Measurements from ENCODE around the gene PCCA.

PCCA gene

DNA sequence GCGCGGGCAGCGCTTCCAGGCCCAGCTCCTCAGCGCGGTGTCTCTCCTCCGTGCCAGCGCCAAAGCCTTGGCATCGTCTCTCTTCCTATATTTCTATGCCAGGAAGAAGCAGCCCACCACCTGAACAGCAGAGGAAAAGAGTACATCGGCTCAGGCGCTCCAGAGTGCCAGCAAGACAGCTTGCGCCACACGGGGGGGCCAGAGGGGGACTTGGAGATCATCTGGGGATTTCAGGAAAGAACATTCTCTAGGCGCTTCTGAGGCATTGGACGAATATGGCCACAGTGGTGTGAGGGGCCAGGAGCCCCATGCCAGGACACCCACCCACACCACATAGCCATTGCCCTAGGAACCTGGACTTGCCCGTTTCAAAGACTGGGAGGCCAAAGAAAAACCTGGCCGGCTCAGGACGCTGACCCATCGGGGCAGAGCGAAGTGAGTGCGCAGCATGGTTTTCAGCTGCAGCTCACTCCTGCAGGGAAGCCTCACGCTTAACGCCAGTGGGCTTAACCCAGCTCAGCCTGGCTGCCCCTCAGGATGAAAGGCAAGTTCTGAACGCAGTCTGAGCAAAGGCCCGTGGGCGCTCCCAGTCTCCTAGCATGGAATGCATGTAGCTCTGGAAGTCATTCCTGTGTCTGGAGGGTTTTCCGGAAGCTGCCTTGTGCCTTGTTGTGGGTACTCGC lies 437.6 kb downstream of the PCCA start:
- no peak for DNase-seq (ENCODE audit: low spot score)

DNA sequence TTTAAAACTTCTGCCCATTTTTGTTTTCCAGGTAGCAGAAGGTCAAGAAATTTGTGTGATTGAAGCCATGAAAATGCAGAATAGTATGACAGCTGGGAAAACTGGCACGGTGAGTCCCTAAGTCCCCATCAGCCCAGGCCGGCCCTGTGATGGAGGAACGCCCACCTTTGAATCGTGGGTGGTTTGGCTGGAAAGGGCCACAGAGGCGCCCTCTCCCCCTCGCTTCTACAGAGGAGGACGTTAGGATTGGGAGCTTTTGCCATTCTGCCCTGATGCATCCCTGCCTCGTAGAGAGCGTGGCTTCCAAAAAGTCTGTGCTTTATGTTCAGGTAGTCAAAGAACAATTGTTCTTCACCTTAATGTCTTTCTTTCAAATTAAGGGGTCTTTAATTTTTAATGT lies 438.8 kb downstream of the PCCA start:
- DNase-seq (ENCODE audit: low spot score), result no peak

DNA sequence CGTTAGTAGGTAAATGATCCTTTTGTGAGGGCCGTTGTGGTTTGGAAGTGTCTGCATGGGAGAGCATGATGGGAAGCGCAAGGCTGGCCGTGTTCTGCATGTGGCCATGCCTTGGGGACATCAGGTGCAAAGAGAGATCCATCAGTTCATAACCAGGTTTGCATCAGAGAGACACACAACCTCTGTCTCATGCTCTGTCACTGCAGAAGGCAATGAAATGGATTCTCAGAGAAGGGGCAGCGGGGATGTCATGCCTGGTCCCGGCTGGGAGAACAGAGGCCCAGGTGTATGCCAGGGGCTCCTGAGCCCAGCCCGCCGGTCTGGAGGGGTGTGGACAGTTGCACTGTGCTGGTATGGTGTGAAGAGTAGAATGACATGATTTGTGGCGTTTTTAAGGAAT lies 439.5 kb downstream of the PCCA start:
- no peak for DNase-seq (ENCODE audit: low spot score)

DNA sequence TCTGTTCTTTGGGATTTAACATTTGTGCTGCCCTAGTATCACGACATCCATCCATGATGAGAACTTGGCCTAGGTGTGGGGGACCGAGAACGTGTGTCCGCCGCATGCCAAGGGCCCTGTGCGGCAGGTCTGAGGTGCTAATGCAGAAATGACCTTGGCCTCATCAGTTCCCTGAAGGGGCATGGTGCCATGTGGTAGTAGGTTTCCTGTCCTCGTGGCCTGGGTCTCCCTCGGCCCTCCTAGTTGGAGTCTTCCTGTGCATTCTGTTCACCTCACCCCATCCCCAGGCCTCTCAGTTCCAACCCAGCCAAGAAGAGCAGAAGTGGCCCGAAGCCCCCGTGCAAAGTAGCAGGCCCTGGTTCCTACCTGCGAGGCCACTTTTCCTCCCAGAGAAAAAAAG lies 439.9 kb downstream of the PCCA start:
- DNase-seq (ENCODE audit: low spot score), result no peak

- DNase-seq (ENCODE audit: low spot score), result no peak
Measured at GRCh38 chr13:100529666-100530377, 440.9 kb downstream of the PCCA start.

GRCh38 chr13:100530671-100531213 lies 441.8 kb downstream of the PCCA start:
- DNase-seq (ENCODE audit: low spot score), result no peak

DNA sequence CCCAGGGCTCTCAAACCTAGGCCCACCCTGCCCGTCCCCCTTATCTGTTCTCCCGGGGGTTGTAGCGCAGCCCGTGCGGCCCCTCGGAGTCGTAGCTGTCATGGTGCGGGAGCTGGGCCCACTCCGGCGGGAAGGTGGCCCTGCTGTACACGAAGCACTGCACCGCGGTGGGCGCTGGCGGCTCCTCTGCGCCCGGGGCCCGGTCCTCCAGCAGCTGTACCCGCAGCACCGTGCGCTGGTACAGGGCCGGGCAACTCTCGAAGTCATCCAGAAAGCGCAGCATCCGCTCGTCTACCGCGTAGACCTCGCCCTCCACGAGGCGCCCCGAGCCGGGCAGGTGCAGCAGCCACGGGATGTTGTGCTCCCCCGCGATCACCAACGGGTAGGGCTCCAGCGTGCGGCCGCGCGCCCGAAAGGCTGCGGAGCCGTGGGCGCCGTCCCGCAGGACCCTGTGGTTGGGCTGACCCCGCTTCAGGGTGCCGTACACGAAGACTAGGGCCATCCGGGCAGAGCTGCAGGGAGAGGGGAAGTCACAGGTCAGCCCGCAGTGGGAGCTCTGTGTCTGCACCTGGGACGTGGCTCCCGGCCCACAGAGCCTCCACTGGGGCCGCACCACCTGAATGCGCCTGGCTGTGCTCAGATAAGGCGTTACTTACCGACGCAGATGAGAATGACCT lies 443.3 kb downstream of the PCCA start:
- DNase-seq (ENCODE audit: low spot score), result no peak

GRCh38 chr13:100532836-100533435 lies 444.0 kb downstream of the PCCA start:
- no peak for DNase-seq (ENCODE audit: low spot score)

GRCh38 chr13:100533588-100534041 lies 444.7 kb downstream of the PCCA start:
- no peak for DNase-seq (ENCODE audit: low spot score)

GRCh38 chr13:100534147-100534843 lies 445.4 kb downstream of the PCCA start:
- DNase-seq (ENCODE audit: low spot score), result no peak

DNA sequence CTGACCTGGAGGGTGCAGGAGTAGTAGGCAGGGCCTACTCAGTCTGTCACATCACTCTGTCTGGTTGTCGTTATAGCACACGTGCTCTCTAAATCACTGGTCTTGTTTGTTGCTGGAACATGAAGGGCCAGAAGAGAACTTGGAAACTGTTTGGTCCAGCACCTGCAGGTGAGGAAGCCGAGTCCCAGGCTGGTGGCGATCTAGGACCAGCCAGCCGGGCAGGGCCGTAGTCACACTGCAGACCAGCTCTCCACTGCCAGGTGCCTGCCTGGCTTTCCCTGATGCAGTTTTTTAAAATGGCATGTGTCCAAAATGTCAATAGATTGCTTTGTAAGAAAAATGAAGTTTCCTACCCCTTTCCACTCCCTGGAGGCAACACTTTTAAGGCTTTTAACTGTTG lies 446.0 kb downstream of the PCCA start:
- no peak for DNase-seq (ENCODE audit: low spot score)

DNA sequence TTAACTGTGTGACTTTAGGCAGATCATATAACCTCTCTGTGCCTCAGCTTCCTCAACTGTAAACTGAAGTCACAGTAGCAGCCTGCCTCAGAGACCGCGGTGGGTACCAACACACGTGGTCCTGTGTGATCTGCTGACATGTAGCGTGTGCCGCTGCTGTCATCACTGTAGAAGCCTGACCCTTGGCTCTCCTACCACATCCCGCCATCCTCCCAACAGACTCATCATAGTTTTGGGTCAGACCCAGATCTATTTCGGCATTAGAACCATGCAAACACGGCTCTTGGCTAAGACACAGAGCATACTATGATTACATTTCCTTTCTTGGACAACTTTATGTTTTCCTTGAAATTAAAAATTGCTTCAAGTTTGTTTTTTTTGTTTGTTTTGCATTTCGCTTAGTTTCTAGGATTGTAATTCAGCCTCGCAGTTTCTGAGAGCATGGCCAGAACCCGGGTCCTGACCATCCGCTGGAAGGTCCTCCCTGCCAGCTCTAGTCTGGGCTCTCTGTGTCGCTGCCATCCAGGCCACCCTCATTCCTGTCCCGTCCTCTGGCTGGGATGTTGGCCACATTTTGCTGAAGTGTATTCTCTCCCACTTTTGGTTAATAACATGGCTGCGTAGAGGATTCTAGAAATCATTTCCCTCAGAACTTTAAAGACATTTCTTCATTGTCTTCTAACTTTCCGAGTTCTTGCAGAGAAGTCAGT lies 446.7 kb downstream of the PCCA start:
- no peak for DNase-seq (ENCODE audit: low spot score)

GRCh38 chr13:100536643-100537180 lies 447.8 kb downstream of the PCCA start:
- no peak for DNase-seq (ENCODE audit: low spot score)

DNA sequence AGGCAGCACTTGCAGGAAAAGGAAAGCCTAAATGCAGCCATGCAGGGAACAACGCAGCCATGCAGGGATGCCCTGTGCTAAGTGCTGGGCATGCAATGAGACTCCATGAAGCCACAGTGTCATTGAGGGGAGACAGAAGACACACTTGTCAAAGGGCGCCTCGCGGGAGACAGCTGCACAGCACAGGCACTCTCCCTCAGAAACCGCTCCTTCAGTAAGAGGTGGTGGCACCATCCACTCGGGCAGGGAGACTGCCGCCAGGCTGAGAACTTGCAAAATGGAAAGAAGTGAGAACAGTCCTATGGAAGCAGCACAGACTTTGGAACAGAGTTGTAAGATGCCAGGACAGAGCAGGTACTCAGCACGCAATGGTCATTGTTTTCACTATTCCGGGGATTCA lies 448.6 kb downstream of the PCCA start:
- DNase-seq (ENCODE audit: low spot score), result no peak

DNA sequence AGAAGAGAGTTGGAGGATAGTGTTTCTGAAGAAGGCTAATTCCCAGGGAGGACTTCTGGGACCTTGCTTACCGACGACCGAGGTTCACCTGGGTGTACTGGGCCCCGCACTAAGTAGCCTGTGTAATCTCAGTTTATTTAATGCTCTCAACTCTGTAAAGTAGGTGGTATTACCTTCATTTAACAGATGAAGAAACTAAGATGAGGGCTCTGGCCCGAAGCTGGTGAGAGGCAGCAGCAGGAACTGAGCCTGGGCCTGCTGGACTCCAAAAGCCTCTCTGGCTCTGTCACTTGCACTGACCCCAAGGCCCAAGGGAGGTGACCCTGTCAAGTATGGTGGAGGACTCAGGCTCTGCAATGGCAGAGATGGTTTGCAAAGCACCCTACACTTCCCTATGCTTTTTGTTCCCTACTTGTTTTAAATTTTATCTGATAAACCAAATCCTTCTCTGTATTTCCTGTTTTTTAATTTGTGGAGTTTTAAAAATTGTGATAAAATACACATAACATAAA lies 449.1 kb downstream of the PCCA start:
- DNase-seq (ENCODE audit: low spot score), result no peak

- DNase-seq (ENCODE audit: low spot score), result no peak
Measured at GRCh38 chr13:100540621-100541020, 451.7 kb downstream of the PCCA start.

GRCh38 chr13:100541897-100542825 lies 453.3 kb downstream of the PCCA start:
- no peak for DNase-seq (ENCODE audit: low spot score)

GRCh38 chr13:100542826-100543156 lies 453.9 kb downstream of the PCCA start:
- DNase-seq (ENCODE audit: low spot score), result peak; percentile 30

DNA sequence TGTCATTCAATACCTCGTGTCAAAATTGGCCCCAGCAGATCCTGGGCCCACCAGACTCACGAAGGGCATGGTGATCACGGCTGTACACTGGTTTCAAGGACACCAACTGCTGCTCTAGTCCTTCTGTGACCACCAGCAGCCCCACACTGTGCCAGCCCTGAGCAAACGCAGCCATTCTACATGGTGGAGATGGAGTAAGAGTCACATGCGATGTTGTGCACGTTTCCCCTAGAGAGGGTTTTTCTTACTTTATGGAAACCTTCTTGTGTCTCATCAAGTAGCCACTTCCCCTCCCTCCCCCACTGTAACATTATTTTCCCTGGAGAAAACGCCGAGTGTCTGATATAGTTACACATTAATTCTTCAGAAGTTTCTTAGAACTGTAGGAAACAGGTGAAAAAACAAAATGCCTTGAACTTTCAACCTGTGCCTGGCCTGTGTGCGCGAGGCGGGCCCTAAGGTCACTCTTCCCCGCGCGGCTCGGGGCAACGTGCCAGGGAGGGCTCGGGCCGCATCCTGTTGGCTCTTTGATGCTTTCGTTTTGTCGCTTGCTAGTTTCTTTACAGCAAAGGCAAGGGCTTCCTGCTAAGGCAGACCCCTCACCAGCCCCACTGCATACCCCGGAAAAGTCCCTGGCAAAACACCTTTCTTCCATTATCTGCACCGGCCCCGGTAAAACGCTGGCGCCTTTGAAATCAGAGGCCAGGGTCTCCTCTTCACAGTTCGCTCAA lies 455.1 kb downstream of the PCCA start:
- DNase-seq (ENCODE audit: low spot score), result no peak

All from CD4-positive, alpha-beta T cell treated with Interleukin-15 for 4 hours (primary cell).